Astrocyte of the spinal cord (primary cell): Measurements from ENCODE around the gene THRB.

Source experiments
- DNase-seq: peaks from one replicate; pipeline ENCODE4 v3.0.0; 2011; ENCODE audit warnings: low read depth, low spot score
- H3K4me3 ChIP-seq: 2 replicates; pipeline ENCODE4 v1.5.1; 2011; ENCODE audit warnings: low read depth, mild to moderate bottlenecking, low read length, moderate library complexity
- in situ Hi-C: cut with HindIII; loops from 2 replicates; pipeline ENCODE4 v1.10.0; 2017; ENCODE audit warnings: low sequenced_read_pairs
- TF ChIP-seq, protein P1 (sequence below): IDR thresholded peaks from 2 replicates; pipeline ENCODE4 v1.5.1; 2012; ENCODE audit warnings: low read depth, mild to moderate bottlenecking, low read length, inconsistent platforms

Gene THRB

DNA sequence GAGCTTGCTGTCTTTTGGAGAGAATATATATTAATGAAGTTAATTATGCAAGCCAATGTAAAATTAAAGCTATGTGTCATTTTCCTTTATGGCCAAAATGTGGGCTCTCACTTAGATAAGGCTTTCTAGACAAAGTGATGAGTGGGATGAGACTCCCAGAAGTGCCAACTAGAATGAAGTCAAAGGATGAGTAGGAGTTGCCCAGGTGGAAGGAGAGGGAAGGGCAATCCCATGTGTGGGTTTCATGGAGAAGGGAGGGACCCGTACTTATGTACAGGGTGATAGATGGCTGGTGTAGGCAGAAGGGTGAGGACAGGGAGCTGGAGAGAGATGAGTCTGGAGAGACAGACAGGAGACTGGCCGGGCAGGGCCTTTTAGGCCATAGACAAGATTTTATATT lies 239.2 kb downstream of the THRB start:
- no peak for DNase-seq
- no peak overlapping the region for H3K4me3 ChIP-seq
- in situ Hi-C loops = no loop called here
- TF ChIP-seq, protein P1, sequence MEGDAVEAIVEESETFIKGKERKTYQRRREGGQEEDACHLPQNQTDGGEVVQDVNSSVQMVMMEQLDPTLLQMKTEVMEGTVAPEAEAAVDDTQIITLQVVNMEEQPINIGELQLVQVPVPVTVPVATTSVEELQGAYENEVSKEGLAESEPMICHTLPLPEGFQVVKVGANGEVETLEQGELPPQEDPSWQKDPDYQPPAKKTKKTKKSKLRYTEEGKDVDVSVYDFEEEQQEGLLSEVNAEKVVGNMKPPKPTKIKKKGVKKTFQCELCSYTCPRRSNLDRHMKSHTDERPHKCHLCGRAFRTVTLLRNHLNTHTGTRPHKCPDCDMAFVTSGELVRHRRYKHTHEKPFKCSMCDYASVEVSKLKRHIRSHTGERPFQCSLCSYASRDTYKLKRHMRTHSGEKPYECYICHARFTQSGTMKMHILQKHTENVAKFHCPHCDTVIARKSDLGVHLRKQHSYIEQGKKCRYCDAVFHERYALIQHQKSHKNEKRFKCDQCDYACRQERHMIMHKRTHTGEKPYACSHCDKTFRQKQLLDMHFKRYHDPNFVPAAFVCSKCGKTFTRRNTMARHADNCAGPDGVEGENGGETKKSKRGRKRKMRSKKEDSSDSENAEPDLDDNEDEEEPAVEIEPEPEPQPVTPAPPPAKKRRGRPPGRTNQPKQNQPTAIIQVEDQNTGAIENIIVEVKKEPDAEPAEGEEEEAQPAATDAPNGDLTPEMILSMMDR = no peak

DNA sequence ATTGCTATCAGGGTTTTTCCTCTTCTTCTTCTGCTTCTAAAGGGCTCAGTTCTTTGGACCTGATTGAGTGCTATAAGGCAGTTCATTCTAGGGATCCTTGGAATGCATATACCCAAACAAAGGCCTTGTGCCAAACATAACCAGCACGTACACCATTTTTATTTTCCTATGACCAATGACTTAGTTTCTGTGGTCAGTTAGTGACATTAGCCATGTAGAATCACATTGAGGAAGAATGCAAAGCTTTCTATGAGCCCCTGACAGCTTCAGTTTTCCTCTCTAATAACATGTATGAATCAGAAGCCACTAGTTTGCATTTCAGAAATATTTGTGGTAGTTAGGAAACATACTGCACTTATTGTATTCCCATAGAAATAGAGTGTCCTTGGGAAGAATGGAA lies 240.0 kb downstream of the THRB start:
- H3K4me3 ChIP-seq = no peak overlapping the region
- DNase-seq = peak; percentile 86
- TF ChIP-seq, protein P1 = no peak
- in situ Hi-C loops = no loop called here

DNA sequence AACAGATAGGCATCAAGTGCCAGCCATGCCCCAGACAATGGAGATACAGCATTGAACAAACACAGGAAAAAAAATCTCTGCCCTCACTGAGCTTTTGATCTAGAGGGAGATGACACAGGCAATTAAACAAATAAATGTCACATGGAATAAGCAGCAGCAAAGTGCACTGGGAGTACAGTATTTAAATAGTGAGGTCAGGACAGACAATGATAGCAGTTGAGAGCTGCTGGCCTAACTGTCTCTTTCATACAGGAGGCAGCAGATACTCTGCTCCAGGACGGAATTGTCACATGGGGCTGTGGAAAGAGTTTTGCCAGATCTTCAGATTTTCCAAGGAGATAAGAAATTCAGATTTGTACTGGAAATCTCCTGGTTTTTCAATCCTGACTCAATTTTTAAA lies 241.3 kb downstream of the THRB start:
- in situ Hi-C loops = no loop called here
- no peak for DNase-seq
- TF ChIP-seq, protein P1 = no peak

DNA sequence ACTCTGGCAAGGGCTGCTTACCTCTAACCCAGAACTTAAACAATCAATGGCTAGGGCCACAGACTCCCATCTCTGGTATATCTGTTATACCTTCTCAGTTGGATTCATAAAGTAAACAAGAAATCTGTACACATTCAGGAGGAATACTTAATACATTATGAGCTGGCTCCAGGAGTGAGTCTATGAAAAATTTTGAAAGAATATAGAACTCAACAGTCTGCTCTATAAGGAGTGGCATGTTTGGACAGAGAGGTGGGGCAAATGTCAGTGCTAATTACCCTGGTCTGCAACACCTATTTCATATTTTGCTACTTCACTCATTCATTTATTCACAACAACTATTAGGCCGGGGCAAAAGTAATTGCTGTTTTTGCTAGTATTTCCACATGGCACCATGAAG lies 245.1 kb downstream of the THRB start:
- no peak for DNase-seq
- TF ChIP-seq, protein P1 = no peak
- H3K4me3 ChIP-seq = no peak overlapping the region
- in situ Hi-C loops = no loop called here

More for the DNA sequence above, 241.3 kb downstream of the THRB start:
- H3K4me3 ChIP-seq = no peak overlapping the region

DNA sequence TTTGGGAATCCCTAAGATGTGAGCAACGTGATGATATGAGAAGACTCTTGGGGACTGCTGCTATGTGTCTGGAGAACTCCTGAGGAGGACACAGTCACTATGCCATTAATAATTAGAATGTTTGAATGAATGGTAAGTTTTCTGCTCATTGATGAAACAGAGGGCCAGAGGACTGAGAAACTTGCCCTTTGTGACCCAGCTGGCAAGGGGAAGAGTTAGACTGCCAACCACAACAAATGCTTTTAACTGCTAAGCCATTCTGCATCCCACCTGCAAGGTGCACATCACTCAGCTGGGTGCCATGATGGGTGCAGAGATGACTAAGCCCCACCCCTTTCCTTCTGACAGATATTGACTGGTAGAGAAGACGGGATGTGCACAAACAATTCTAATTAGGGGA lies 249.6 kb downstream of the THRB start:
- in situ Hi-C loops = no loop called here
- no peak for DNase-seq
- TF ChIP-seq, protein P1 = no peak
- H3K4me3 ChIP-seq = no peak overlapping the region

DNA sequence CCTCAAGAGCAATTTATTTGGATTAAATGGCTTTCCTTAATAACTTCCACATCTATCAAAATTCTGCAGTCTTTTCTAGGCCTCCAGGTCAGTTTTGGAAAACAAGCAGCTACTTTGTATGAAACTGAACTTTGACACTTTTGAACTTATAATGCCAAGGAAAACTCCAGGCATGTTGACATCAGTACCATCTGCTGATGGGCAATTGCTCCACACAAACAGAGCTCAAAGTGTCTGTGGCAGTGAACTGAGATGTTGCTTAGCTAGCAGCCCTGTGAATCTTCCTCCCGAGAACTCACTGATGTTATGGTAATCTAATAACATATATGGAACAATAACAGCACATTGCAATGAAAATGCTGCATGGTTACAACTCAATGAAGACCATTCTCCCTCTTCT lies 250.2 kb downstream of the THRB start:
- no peak overlapping the region for H3K4me3 ChIP-seq
- DNase-seq = no peak
- TF ChIP-seq, protein P1 = no peak
- in situ Hi-C loops = no loop called here

DNA sequence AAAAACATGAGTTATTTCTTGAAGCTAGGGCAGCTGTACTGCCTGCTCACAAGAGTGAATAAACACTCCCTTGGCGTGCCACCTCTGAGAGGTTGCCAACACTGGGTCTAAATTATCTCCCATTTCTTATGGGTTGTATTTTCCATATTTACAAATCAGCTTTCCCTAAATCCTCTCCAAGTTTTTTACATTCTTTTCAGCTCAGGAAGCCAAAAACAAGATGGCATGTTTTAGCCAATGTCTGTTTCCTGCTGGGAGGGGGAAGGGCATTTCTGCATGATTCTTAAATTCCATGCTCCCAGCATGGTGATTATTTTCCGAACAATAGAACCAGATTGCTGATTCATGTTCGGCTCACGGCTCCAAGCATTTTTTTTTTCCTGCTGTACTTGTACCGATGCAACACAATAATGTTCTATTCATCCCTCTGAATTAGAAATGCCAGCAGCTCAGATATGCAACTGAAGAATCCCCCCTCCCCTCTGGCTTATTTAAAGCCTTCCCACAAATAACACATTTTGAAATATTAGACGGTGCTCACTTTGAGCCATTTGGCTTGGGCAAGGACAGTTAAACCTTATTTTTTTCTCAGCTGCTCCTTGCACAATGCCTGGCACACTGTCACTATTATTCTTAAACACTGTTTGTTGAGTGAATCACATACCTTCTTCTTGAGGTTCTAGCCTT lies 252.5 kb downstream of the THRB start:
- no peak overlapping the region for H3K4me3 ChIP-seq
- DNase-seq = peak; percentile 79
- in situ Hi-C loops = no loop called here
- TF ChIP-seq, protein P1 = no peak
